HG03097 (cell line): ENCODE measurements around the gene CA10.

ENCODE experiments used
- ATAC-seq: cut with Tn5 transposase; IDR thresholded peaks from one replicate; pipeline ENCODE4 v1.9.1; 2021; ENCODE audit not compliant: unreplicated experiment, low FRiP score

CA10 gene

GRCh38 chr17:51955245-51955644 is 203.3 kb downstream of the CA10 start:
- ATAC-seq = no peak

GRCh38 chr17:51954232-51954765 is 204.2 kb downstream of the CA10 start:
- ATAC-seq = no peak

- ATAC-seq = no peak
These were observed 206.8 kb downstream of the CA10 start for GRCh38 chr17:51951741-51952140.

GRCh38 chr17:51948128-51948527 is 210.4 kb downstream of the CA10 start:
- ATAC-seq = no peak

- no peak for ATAC-seq
These were observed 211.3 kb downstream of the CA10 start for GRCh38 chr17:51947160-51947735.

GRCh38 chr17:51946311-51946710 is 212.2 kb downstream of the CA10 start:
- ATAC-seq = no peak

- ATAC-seq = no peak
These were observed 217.2 kb downstream of the CA10 start for GRCh38 chr17:51941272-51941671.

- no peak for ATAC-seq
These were observed 221.2 kb downstream of the CA10 start for GRCh38 chr17:51937264-51937663.

GRCh38 chr17:51935477-51935876 is 223.0 kb downstream of the CA10 start:
- ATAC-seq = no peak

GRCh38 chr17:51933647-51934046 is 224.9 kb downstream of the CA10 start:
- no peak for ATAC-seq

- ATAC-seq = no peak
These were observed 232.1 kb downstream of the CA10 start for GRCh38 chr17:51926448-51926847.

GRCh38 chr17:51921500-51921899 is 237.0 kb downstream of the CA10 start:
- no peak for ATAC-seq

GRCh38 chr17:51914577-51914976 is 243.9 kb downstream of the CA10 start:
- ATAC-seq = peak; percentile 98

GRCh38 chr17:51913491-51914205 is 244.9 kb downstream of the CA10 start:
- no peak for ATAC-seq

- no peak for ATAC-seq
These were observed 245.6 kb downstream of the CA10 start for GRCh38 chr17:51912939-51913338.

GRCh38 chr17:51911237-51911636 is 247.3 kb downstream of the CA10 start:
- no peak for ATAC-seq

- ATAC-seq = no peak
These were observed 248.5 kb downstream of the CA10 start for GRCh38 chr17:51909971-51910370.

- no peak for ATAC-seq
These were observed 249.5 kb downstream of the CA10 start for GRCh38 chr17:51908841-51909537.

- ATAC-seq = no peak
These were observed 251.5 kb downstream of the CA10 start for GRCh38 chr17:51907041-51907440.

GRCh38 chr17:51904379-51904778 is 254.1 kb downstream of the CA10 start:
- no peak for ATAC-seq

GRCh38 chr17:51901242-51901641 is 257.3 kb downstream of the CA10 start:
- ATAC-seq = no peak

GRCh38 chr17:51891936-51892335 is 266.6 kb downstream of the CA10 start:
- ATAC-seq = no peak
